Uterus (tissue), 2 donors: Measurements from ENCODE around the gene SMIM20.

Experiments
- POLR2A ChIP-seq, 2 donors: fragments of 450-650 bp; IDR thresholded peaks; one replicate each; pipeline ENCODE4 v1.6.1; 2016; ENCODE audit warnings: antibody characterized with exemption in 2 of 2, mild to moderate bottlenecking in 1 of 2, moderate library complexity in 1 of 2
- TF ChIP-seq, protein P1 (sequence below), 4 experiments: fragments of 200-600 bp in 2 of 4; fragments of 450-650 bp in 2 of 4; sonication (generic) in 2 of 4; IDR thresholded peaks; one replicate each; pipeline ENCODE4 v1.5.1; 2016 to 2019; ENCODE audit warnings: antibody characterized with exemption in 4 of 4, mild to moderate bottlenecking in 2 of 4, moderate library complexity in 1 of 4

DNA sequence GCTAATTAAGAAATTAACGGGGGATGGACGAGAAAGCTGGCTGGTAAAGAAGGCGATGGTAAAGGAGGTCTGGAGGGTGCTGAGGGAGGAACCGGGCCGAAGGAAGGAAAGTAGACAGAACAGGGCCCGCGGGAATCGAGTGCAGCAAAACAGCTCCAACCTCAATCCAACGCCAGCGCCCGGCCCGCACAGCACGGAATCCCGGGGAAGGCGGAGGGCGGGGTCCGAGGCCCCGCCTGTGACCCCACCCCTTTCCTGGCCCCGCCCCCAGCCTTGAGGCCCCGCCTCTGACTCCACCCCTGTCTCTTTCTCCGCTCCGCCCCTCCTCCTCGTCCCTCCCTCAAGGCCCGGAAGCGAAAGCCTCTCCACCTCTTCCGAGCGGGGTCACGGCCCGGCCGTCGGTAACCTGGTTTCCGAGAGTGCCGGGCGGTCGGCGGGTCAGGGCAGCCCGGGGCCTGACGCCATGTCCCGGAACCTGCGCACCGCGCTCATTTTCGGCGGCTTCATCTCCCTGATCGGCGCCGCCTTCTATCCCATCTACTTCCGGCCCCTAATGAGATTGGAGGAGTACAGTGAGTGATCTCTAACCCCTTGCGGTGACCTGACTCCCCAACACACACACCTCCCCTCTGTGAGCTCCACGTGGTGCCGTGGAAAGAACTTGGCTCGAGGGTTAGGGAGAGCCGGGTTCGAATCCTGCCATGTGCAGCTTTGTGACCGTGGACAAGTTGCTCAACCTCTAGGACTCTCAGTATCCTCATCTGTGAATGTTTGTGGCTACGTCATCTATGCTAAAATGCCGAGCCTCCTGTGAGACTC is at the start of gene SMIM20:
- TF ChIP-seq, protein P1, sequence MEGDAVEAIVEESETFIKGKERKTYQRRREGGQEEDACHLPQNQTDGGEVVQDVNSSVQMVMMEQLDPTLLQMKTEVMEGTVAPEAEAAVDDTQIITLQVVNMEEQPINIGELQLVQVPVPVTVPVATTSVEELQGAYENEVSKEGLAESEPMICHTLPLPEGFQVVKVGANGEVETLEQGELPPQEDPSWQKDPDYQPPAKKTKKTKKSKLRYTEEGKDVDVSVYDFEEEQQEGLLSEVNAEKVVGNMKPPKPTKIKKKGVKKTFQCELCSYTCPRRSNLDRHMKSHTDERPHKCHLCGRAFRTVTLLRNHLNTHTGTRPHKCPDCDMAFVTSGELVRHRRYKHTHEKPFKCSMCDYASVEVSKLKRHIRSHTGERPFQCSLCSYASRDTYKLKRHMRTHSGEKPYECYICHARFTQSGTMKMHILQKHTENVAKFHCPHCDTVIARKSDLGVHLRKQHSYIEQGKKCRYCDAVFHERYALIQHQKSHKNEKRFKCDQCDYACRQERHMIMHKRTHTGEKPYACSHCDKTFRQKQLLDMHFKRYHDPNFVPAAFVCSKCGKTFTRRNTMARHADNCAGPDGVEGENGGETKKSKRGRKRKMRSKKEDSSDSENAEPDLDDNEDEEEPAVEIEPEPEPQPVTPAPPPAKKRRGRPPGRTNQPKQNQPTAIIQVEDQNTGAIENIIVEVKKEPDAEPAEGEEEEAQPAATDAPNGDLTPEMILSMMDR (IDR thresholded peaks at IDR 0.05), result peak in 2 of 4 experiments; percentile 11 to 12
- TF ChIP-seq POLR2A (IDR thresholded peaks at IDR 0.05), result peak in 1 of 2 donors; percentile 59
